ENCODE results near the gene SLC23A2. TPM values are rescaled to one million over a fixed set of nuclear protein-coding genes. Genes with fewer than 3 reads are reported as not detected.

Gene SLC23A2
- total RNA-seq, 1 experiment from 2014 or later, result 16.3 TPM

GRCh38 chr20:4950437-4950836, 50.9 kb downstream of the SLC23A2 start:
- CTCF ChIA-PET, result no interaction called here
- intact Hi-C loops (cut with micrococcal nuclease), result no loop called here

More at GRCh38 chr20:4950437-4950836, 50.9 kb downstream of the SLC23A2 start:
- H3K4me1 ChIP-seq (ENCODE audit: control insufficient read depth in 1 of 2, insufficient read depth in 2 of 2, low read length in 2 of 2), result peaks cover 0 to 7% of the 10 kb centered on the region in 2 experiments; a peak in 2 of 4 replicates
- ATAC-seq (no peak), DNase-seq (ENCODE audit: low read depth, low spot score) (no peak)
- H2AFZ ChIP-seq (ENCODE audit: low read depth, low read length, poor library complexity, severe bottlenecking), result no peak overlapping the region
- no TSS peak for BruUV-seq (replicated peaks)
- H3K4me2 ChIP-seq (ENCODE audit: low read length), result no peak overlapping the region
- H4K20me1 ChIP-seq (ENCODE audit: insufficient read depth), result no peaks in the 10 kb centered on the region
- ChIA-PET RAD21 (ENCODE audit: low non-redundant PET in 1 of 2, low total read pairs in 2 of 2, uncharacterized antibody in 2 of 2, unreplicated experiment in 2 of 2) (no interaction called here), POLR2A (no interaction called here)
- H3K9me3 ChIP-seq (ENCODE audit: control insufficient read depth in 1 of 2, insufficient read depth in 1 of 2, low read depth in 1 of 2, low read length in 2 of 2), result peaks cover 0 to 5% of the 10 kb centered on the region in 2 experiments; a peak in 2 of 4 replicates
- H3K9ac ChIP-seq (ENCODE audit: low read length), result no peak overlapping the region
- no peaks in the 10 kb centered on the region for H3K9me2 ChIP-seq (ENCODE audit: insufficient read depth)
- H3K27me3 ChIP-seq (ENCODE audit: insufficient read depth, low read length), result no peaks in the 10 kb centered on the region
- peaks cover 13% of the 10 kb centered on the region for H3K79me2 ChIP-seq (ENCODE audit: insufficient read depth, low read length)
- no peak for TF ChIP-seq JUND (IDR thresholded peaks at IDR 0.05)
- no peak for TF ChIP-seq SRF (IDR thresholded peaks at IDR 0.05; ENCODE audit: low read depth)
- TF ChIP-seq YY1 (IDR thresholded peaks at IDR 0.05; ENCODE audit: extremely low read depth, insufficient replicate concordance, low read depth, low read length), result no peak
- no peak for TF ChIP-seq CEBPB (IDR thresholded peaks at IDR 0.05; ENCODE audit: low read depth)
- TF ChIP-seq EZH2 (IDR thresholded peaks at IDR 0.05), result no peak
- TF ChIP-seq TCF7L2 (IDR thresholded peaks at IDR 0.05; ENCODE audit: borderline replicate concordance, extremely low read depth, insufficient read depth, insufficient read length), result no peak
- no peak for TF ChIP-seq EZH2phosphoT487 (IDR thresholded peaks at IDR 0.05; ENCODE audit: borderline replicate concordance)
- no peak for TF ChIP-seq POLR2A (IDR thresholded peaks at IDR 0.05; ENCODE audit: borderline replicate concordance, extremely low read depth, insufficient read depth, insufficient read length)
- no peak for TF ChIP-seq SP1 (IDR thresholded peaks at IDR 0.05; ENCODE audit: low read depth)
- TF ChIP-seq CBX3 (IDR thresholded peaks at IDR 0.05; ENCODE audit: low read depth), result no peak
- no peak for TF ChIP-seq ZBTB33 (IDR thresholded peaks at IDR 0.05; ENCODE audit: extremely low read depth, insufficient replicate concordance, low read length)
- no peak for TF ChIP-seq ZNF274 (IDR thresholded peaks at IDR 0.05; ENCODE audit: low read depth, low read length)
- TF ChIP-seq MAX (IDR thresholded peaks at IDR 0.05), result no peak
- no peak for TF ChIP-seq FOSL1 (IDR thresholded peaks at IDR 0.05; ENCODE audit: low read depth)
- no peak for TF ChIP-seq EGR1 (IDR thresholded peaks at IDR 0.05; ENCODE audit: low read depth)
- TF ChIP-seq ELF1 (IDR thresholded peaks at IDR 0.05; ENCODE audit: borderline replicate concordance, low read depth), result no peak
- no peak for TF ChIP-seq CTCF (IDR thresholded peaks at IDR 0.05 in 2 of 3, conservative IDR thresholded peaks at IDR 0.05 in 1 of 3; ENCODE audit: borderline replicate concordance in 1 of 3, insufficient read depth in 1 of 3, low read depth in 2 of 3, low read length in 2 of 3)
- no peak for TF ChIP-seq RAD21 (IDR thresholded peaks at IDR 0.05; ENCODE audit: low read depth)
- H3K4me3 ChIP-seq (replicated peaks in 1 of 2; ENCODE audit: low read depth in 1 of 2, low read length in 2 of 2), result no peak overlapping the region
- H3K36me3 ChIP-seq (ENCODE audit: control insufficient read depth in 1 of 2, insufficient read depth in 2 of 2, low read length in 2 of 2), result peaks cover 0 to 7% of the 10 kb centered on the region in 2 experiments; a peak in 1 of 4 replicates
- H3K27ac ChIP-seq (ENCODE audit: low read depth, low read length), result no peak overlapping the region
